Stimulated activated CD8-positive, alpha-beta memory T cell treated with anti-CD3 and anti-CD28 coated beads, Interleukin-4, amount 100 ng/mL, for 48 hours (primary cell): Measurements from ENCODE around the gene SDE2.
"Not testable (repeated sequence)": the region's sequence is repeated elsewhere in the genome, so short reads cannot be mapped to it uniquely, and the experiment has no call there.

Experiments
- DNase-seq: peaks from one replicate; pipeline ENCODE4 v3.0.0-alpha.2; 2020

SDE2 gene

GRCh38 chr1:225973158-225973557, 26.0 kb downstream of the SDE2 start:
- DNase-seq: no peak

GRCh38 chr1:225972344-225973152, 26.6 kb downstream of the SDE2 start:
- DNase-seq: no peak

- DNase-seq: not testable (repeated sequence)
Observed at GRCh38 chr1:225970592-225971157, 28.5 kb downstream of the SDE2 start.

- not testable (repeated sequence) for DNase-seq
Observed at GRCh38 chr1:225969751-225970150, 29.4 kb downstream of the SDE2 start.

GRCh38 chr1:225965231-225965630, 33.9 kb downstream of the SDE2 start:
- no peak for DNase-seq

- no peak for DNase-seq
Observed at GRCh38 chr1:225963735-225964530, 35.2 kb downstream of the SDE2 start.

- peak; percentile 92 for DNase-seq
Observed at GRCh38 chr1:225962440-225962975, 36.6 kb downstream of the SDE2 start.

- DNase-seq: no peak
Observed at GRCh38 chr1:225961659-225962439, 37.3 kb downstream of the SDE2 start.

- DNase-seq: no peak
Observed at GRCh38 chr1:225958041-225958440, 41.1 kb downstream of the SDE2 start.

GRCh38 chr1:225954753-225955152, 44.4 kb downstream of the SDE2 start:
- DNase-seq: no peak

- DNase-seq: no peak
Observed at GRCh38 chr1:225953315-225953714, 45.8 kb downstream of the SDE2 start.

GRCh38 chr1:225950905-225951497, 48.1 kb downstream of the SDE2 start:
- no peak for DNase-seq

- DNase-seq: no peak
Observed at GRCh38 chr1:225949041-225949440, 50.1 kb downstream of the SDE2 start.

GRCh38 chr1:225946803-225947202, 52.3 kb downstream of the SDE2 start:
- DNase-seq: no peak

GRCh38 chr1:225946082-225946620, 53.0 kb downstream of the SDE2 start:
- no peak for DNase-seq

GRCh38 chr1:225945564-225945963, 53.6 kb downstream of the SDE2 start:
- no peak for DNase-seq

GRCh38 chr1:225944951-225945350, 54.2 kb downstream of the SDE2 start:
- no peak for DNase-seq

- no peak for DNase-seq
Observed at GRCh38 chr1:225944387-225944786, 54.8 kb downstream of the SDE2 start.

- DNase-seq: no peak
Observed at GRCh38 chr1:225943582-225943981, 55.6 kb downstream of the SDE2 start.

GRCh38 chr1:225942574-225942973, 56.6 kb downstream of the SDE2 start:
- DNase-seq: no peak

GRCh38 chr1:225941942-225942222, 57.3 kb downstream of the SDE2 start:
- no peak for DNase-seq
